Osteoblast (primary cell): ENCODE results near the gene TBCEL. TPM values are rescaled to one million over a fixed set of nuclear protein-coding genes. Genes with fewer than 3 reads are reported as not detected.
A peak's percentile ranks its signal among the peaks of the same experiment; 100 is the strongest.

Source experiments
- DNase-seq: peaks from one replicate; pipeline ENCODE4 v3.0.0; 2011; ENCODE audit warnings: low spot score, mixed read lengths; ENCODE audit not compliant: insufficient read length; ENCODE audit errors: missing footprints
- H2AFZ ChIP-seq: 2 replicates; pipeline ENCODE4 v1.6.0; 2011; ENCODE audit warnings: mild to moderate bottlenecking, low read length
- H3K27ac ChIP-seq: 2 replicates; pipeline ENCODE4 v1.5.1; 2011; ENCODE audit warnings: mild to moderate bottlenecking, low read depth, low read length, moderate library complexity
- H3K27me3 ChIP-seq: 2 replicates; pipeline ENCODE4 v1.6.0; 2012; ENCODE audit warnings: mild to moderate bottlenecking, control low read depth, inconsistent platforms, low read length, moderate library complexity; ENCODE audit not compliant: insufficient read depth
- H3K36me3 ChIP-seq: 2 replicates; pipeline ENCODE4 v1.5.1; 2011; ENCODE audit warnings: mild to moderate bottlenecking, low read length, control low read depth, moderate library complexity; ENCODE audit not compliant: insufficient read depth
- H3K4me1 ChIP-seq: 2 replicates; pipeline ENCODE4 v1.5.1; 2011; ENCODE audit warnings: mild to moderate bottlenecking, low read length, control low read depth, moderate library complexity; ENCODE audit not compliant: insufficient read depth
- H3K4me2 ChIP-seq: 2 replicates; pipeline ENCODE4 v1.6.0; 2011; ENCODE audit warnings: mild to moderate bottlenecking, low read length; ENCODE audit not compliant: insufficient read depth
- H3K4me3 ChIP-seq: fragments of 200-600 bp; sonication (generic); 3 replicates; pipeline ENCODE4 v1.5.1; 2012; ENCODE audit warnings: mild to moderate bottlenecking, low read length, inconsistent platforms; ENCODE audit not compliant: insufficient read depth
- H3K79me2 ChIP-seq: 2 replicates; pipeline ENCODE4 v1.6.0; 2012; ENCODE audit warnings: mild to moderate bottlenecking, low read length, control low read depth, inconsistent platforms; ENCODE audit not compliant: insufficient read depth
- H3K9me3 ChIP-seq: 2 replicates; pipeline ENCODE4 v1.5.1; 2011; ENCODE audit warnings: low read depth, low read length, control low read depth
- H4K20me1 ChIP-seq: 2 replicates; pipeline ENCODE4 v1.6.0; 2012; ENCODE audit warnings: mild to moderate bottlenecking, low read length, control low read depth; ENCODE audit not compliant: insufficient read depth
- total RNA-seq: library from RNA; depleted of rRNA; stranded (reverse); fragments of >200 nt; gene quantifications from 2 replicates; pipeline ENCODE4 v1.2.3, GENCODE V29; 2012
- TF ChIP-seq, protein P1 (sequence below): IDR thresholded peaks from 2 replicates; pipeline ENCODE4 v1.5.1; 2011; ENCODE audit warnings: mild to moderate bottlenecking, low read depth, low read length, moderate library complexity; ENCODE audit errors: extremely low read depth

Gene TBCEL
- total RNA-seq, 1 donor: 41.6 TPM

DNA sequence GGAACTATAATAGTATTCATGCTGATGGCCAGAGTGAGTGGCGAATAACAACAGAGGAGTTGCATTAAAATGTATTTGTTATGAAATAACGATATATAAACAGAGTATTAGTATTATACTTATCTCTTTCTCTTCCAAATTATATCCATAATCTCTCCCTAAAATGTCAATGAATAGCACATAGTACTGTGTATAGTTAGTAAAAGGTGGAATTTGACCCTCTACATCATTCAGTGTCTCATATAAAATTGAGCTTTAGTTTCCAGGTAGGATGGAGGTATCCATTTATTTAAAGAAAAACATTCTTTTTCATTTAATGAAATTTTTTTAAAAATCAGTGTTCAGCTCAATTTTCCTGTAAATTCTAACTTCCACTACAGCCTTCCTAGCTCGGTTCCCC is 42.7 kb downstream of the TBCEL start:
- H3K4me2 ChIP-seq: no peak overlapping the region
- H3K36me3 ChIP-seq: peaks cover 5% of the 10 kb centered on the region
- H3K4me1 ChIP-seq: no peaks in the 10 kb centered on the region
- no peaks in the 10 kb centered on the region for H3K79me2 ChIP-seq
- H2AFZ ChIP-seq: no peak overlapping the region
- H3K4me3 ChIP-seq: no peak overlapping the region
- H3K9me3 ChIP-seq: no peaks in the 10 kb centered on the region
- peaks cover 1% of the 10 kb centered on the region for H4K20me1 ChIP-seq
- TF ChIP-seq, protein P1, sequence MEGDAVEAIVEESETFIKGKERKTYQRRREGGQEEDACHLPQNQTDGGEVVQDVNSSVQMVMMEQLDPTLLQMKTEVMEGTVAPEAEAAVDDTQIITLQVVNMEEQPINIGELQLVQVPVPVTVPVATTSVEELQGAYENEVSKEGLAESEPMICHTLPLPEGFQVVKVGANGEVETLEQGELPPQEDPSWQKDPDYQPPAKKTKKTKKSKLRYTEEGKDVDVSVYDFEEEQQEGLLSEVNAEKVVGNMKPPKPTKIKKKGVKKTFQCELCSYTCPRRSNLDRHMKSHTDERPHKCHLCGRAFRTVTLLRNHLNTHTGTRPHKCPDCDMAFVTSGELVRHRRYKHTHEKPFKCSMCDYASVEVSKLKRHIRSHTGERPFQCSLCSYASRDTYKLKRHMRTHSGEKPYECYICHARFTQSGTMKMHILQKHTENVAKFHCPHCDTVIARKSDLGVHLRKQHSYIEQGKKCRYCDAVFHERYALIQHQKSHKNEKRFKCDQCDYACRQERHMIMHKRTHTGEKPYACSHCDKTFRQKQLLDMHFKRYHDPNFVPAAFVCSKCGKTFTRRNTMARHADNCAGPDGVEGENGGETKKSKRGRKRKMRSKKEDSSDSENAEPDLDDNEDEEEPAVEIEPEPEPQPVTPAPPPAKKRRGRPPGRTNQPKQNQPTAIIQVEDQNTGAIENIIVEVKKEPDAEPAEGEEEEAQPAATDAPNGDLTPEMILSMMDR: no peak
- DNase-seq: peak; percentile 51
- no peaks in the 10 kb centered on the region for H3K27me3 ChIP-seq
- no peak overlapping the region for H3K27ac ChIP-seq

DNA sequence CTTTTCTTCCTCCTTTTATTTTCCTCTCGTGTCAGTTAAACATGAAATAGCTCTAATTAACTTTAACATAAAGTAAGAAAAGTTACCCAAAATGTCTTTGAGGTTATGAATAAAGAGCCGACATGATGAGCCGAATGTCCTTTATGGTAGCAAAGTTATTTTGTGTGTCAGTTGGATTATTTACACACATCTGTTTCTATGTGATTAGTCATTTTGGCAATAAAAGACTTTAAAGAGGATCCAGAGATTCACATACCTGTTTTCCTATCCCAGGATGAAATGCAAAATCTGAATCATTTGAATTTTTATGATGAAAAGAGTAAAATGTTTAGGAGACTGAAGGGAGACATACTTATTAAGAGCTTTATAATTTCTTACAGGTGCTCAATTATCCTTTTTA is 43.1 kb downstream of the TBCEL start:
- Histone ChIP-seq H3K27me3 (no peaks in the 10 kb centered on the region), H2AFZ (no peak overlapping the region)

DNA sequence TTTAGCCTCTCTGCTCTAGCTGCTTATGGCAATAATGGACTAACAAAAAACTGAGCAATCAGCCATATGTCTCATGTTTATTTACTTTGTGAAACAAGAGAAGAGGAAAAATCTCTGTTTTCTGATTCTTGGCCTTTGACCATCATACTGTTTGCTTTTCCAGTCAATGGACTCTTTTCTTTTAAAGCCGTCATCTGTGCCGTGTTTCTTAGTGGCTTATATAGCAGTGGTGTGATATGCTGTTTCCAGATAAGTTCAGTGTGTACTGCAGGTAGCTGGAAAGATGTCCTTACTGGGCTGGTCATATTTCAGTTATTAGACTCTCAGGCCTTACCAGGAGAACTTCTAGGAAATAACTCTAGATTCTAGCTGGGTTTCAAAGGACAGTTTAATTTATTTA is 43.6 kb downstream of the TBCEL start:
- no peak for DNase-seq
- no peak overlapping the region for H3K4me2 ChIP-seq
- TF ChIP-seq, protein P1: no peak

More for the DNA sequence above, 43.1 kb downstream of the TBCEL start:
- no peak overlapping the region for H3K27ac ChIP-seq
- H3K4me1 ChIP-seq: no peaks in the 10 kb centered on the region
- H3K4me2 ChIP-seq: no peak overlapping the region
- peaks cover 5% of the 10 kb centered on the region for H3K36me3 ChIP-seq
- TF ChIP-seq, protein P1: no peak
- H3K9me3 ChIP-seq: no peaks in the 10 kb centered on the region
- H3K4me3 ChIP-seq: no peak overlapping the region
- H3K79me2 ChIP-seq: no peaks in the 10 kb centered on the region
- peaks cover 5% of the 10 kb centered on the region for H4K20me1 ChIP-seq
- DNase-seq: peak; percentile 31

DNA sequence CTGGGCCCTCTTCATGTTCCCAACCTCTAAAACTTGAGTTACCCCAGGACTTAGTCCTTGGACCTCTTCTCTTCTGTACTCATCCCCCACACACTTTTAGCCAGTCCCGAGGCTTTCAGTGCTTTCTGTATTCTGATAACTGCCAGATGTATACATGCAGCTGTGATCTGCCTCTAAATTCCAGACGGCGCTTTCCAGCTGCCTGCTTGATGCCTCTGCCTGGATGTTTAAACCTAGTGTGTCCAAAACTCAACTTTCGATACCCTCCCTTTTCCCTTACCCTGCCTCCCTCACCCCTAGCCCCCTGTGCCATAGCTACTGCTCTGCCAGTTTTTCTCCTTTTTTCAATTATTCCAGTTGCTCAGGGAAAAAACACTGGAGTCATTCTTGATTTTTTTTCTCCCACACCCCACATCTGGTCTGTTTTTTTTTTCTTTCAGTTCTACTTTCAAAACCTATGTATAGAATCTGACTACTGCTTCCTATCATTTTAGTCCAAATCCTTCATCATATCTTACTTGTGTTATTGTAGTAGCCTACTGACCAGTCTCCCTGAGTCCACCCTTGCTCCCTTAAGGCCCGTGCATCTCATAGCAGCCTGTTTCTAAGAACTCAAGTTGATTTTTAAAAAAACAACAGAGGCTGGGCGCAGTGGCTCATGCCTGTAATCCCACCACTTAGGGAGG is 44.2 kb downstream of the TBCEL start:
- Histone ChIP-seq H4K20me1 (peaks cover 5% of the 10 kb centered on the region), H3K4me3 (no peak overlapping the region), H3K4me2 (no peak overlapping the region), H3K4me1 (no peaks in the 10 kb centered on the region), H2AFZ (no peak overlapping the region), H3K27me3 (no peaks in the 10 kb centered on the region), H3K79me2 (no peaks in the 10 kb centered on the region), H3K36me3 (peaks cover 5% of the 10 kb centered on the region), H3K9me3 (no peaks in the 10 kb centered on the region), H3K27ac (no peak overlapping the region)
- no peak for DNase-seq
- TF ChIP-seq, protein P1: no peak

More for the DNA sequence above, 43.6 kb downstream of the TBCEL start:
- no peaks in the 10 kb centered on the region for H3K27me3 ChIP-seq
- peaks cover 5% of the 10 kb centered on the region for H3K36me3 ChIP-seq
- no peak overlapping the region for H3K4me3 ChIP-seq
- H3K79me2 ChIP-seq: no peaks in the 10 kb centered on the region
- H3K4me1 ChIP-seq: no peaks in the 10 kb centered on the region
- H2AFZ ChIP-seq: no peak overlapping the region
- no peak overlapping the region for H3K27ac ChIP-seq
- peaks cover 5% of the 10 kb centered on the region for H4K20me1 ChIP-seq
- H3K9me3 ChIP-seq: no peaks in the 10 kb centered on the region
